ENCODE data around the gene MGLL.

- TF ChIP-seq CTCF (IDR thresholded peaks at IDR 0.05) (no peak), POLR2A (IDR thresholded peaks at IDR 0.05) (no peak)
Measured at GRCh38 chr3:127819656-127820055, 2.7 kb downstream of the MGLL start.
